HepG2 (cell line): ENCODE results near the gene GABRB1.

Experiments used
- ARNT ChIP-seq: fragments of 450-650 bp; IDR thresholded peaks from 2 replicates; pipeline ENCODE4 v1.6.1; 2017
- SMAD1 ChIP-seq: sonication (generic); formaldehyde crosslinking; IDR thresholded peaks from 2 replicates; pipeline ENCODE4 v1.4.0; 2020; ENCODE audit warnings: missing genetic modification reagents, low read depth, mild to moderate bottlenecking, borderline replicate concordance
- SP2 ChIP-seq: sonication (generic); formaldehyde crosslinking; IDR thresholded peaks from 2 replicates; pipeline ENCODE4 v1.5.1; 2020; ENCODE audit warnings: mild to moderate bottlenecking, missing genetic modification reagents
- TMF1 ChIP-seq: sonication (generic); formaldehyde crosslinking; IDR thresholded peaks from 2 replicates; pipeline ENCODE4 v1.8.1; 2022; ENCODE audit warnings: low read depth, missing genetic modification reagents
- YY1 ChIP-seq: IDR thresholded peaks from 2 replicates; pipeline ENCODE4 v1.6.1; 2011; ENCODE audit warnings: low read length, low read depth, moderate library complexity, mild to moderate bottlenecking; ENCODE audit not compliant: insufficient read depth, insufficient replicate concordance
- ZFP36 ChIP-seq: fragments of 150-350 bp; IDR thresholded peaks from 2 replicates; pipeline ENCODE4 v1.6.1; 2018; ENCODE audit warnings: borderline replicate concordance, low read length, low read depth; ENCODE audit not compliant: partially characterized antibody
- ZSCAN30 ChIP-seq: sonication (generic); formaldehyde crosslinking; IDR thresholded peaks from 2 replicates; pipeline ENCODE4 v1.5.0; 2020; ENCODE audit warnings: mild to moderate bottlenecking, missing genetic modification reagents
- TF ChIP-seq, protein P1 (sequence below): sonication (generic); formaldehyde crosslinking; IDR thresholded peaks from 2 replicates; pipeline ENCODE4 v1.4.0; 2020; ENCODE audit warnings: low read depth, missing genetic modification reagents

- TF ChIP-seq ZSCAN30 (no peak), ARNT (no peak), YY1 (no peak), SP2 (CRISPR knock-in tag) (no peak), TMF1 (CRISPR knock-in tag) (no peak), ZFP36 (no peak), SMAD1 (CRISPR knock-in tag) (no peak)
- TF ChIP-seq, protein P1, sequence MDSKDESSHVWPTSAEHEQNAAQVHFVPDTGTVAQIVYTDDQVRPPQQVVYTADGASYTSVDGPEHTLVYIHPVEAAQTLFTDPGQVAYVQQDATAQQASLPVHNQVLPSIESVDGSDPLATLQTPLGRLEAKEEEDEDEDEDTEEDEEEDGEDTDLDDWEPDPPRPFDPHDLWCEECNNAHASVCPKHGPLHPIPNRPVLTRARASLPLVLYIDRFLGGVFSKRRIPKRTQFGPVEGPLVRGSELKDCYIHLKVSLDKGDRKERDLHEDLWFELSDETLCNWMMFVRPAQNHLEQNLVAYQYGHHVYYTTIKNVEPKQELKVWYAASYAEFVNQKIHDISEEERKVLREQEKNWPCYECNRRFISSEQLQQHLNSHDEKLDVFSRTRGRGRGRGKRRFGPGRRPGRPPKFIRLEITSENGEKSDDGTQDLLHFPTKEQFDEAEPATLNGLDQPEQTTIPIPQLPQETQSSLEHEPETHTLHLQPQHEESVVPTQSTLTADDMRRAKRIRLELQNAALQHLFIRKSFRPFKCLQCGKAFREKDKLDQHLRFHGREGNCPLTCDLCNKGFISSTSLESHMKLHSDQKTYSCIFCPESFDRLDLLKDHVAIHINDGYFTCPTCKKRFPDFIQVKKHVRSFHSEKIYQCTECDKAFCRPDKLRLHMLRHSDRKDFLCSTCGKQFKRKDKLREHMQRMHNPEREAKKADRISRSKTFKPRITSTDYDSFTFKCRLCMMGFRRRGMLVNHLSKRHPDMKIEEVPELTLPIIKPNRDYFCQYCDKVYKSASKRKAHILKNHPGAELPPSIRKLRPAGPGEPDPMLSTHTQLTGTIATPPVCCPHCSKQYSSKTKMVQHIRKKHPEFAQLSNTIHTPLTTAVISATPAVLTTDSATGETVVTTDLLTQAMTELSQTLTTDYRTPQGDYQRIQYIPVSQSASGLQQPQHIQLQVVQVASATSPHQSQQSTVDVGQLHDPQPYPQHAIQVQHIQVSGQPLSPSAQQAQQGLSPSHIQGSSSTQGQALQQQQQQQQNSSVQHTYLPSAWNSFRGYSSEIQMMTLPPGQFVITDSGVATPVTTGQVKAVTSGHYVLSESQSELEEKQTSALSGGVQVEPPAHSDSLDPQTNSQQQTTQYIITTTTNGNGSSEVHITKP (CRISPR knock-in tag) = no peak
These were observed 103.8 kb downstream of the GABRB1 start for GRCh38 chr4:47135210-47135609.
